Neural cell (in vitro differentiated cells): ENCODE measurements around the gene PHACTR3. TPM values are rescaled to one million over a fixed set of nuclear protein-coding genes. Genes with fewer than 3 reads are reported as not detected.

Experiments
- H2AFZ ChIP-seq: fragments of 200-600, 300-800 bp; sonication (generic), shearing (Covaris generic); 2 replicates; pipeline ENCODE4 v1.6.0; 2014; ENCODE audit warnings: low read depth, mild to moderate bottlenecking, antibody characterized with exemption, low read length, moderate library complexity
- H3F3A ChIP-seq: fragments of 200-600 bp; shearing (Covaris generic); 2 replicates; pipeline ENCODE4 v1.6.1; 2016; ENCODE audit warnings: mild to moderate bottlenecking, moderate library complexity, mixed read lengths, antibody characterized with exemption, low read length; ENCODE audit not compliant: insufficient read depth, poor library complexity, severe bottlenecking
- H3K27ac ChIP-seq: fragments of 200-600, 300-800 bp; sonication (generic), shearing (Covaris generic); 2 replicates; pipeline ENCODE4 v1.5.1; 2014; ENCODE audit warnings: mild to moderate bottlenecking, low read length, moderate library complexity
- H3K27me3 ChIP-seq: fragments of 300-800, 200-600 bp; sonication (generic), shearing (Covaris generic); 2 replicates; pipeline ENCODE4 v1.6.0; 2014; ENCODE audit warnings: mild to moderate bottlenecking, low read depth, low read length, moderate library complexity; ENCODE audit not compliant: insufficient read depth
- H3K36me3 ChIP-seq: fragments of 300-800, 200-600 bp; sonication (generic), shearing (Covaris generic); 2 replicates; pipeline ENCODE4 v1.5.1; 2014; ENCODE audit warnings: mild to moderate bottlenecking, antibody characterized with exemption, low read length, moderate library complexity; ENCODE audit not compliant: insufficient read depth
- H3K4me2 ChIP-seq: fragments of 300-800, 200-600 bp; sonication (generic), shearing (Covaris generic); 2 replicates; pipeline ENCODE4 v1.6.0; 2014; ENCODE audit warnings: mild to moderate bottlenecking, low read length
- H3K4me3 ChIP-seq: fragments of 300-800, 200-600 bp; sonication (generic), shearing (Covaris generic); 2 replicates; pipeline ENCODE4 v1.5.1; 2014; ENCODE audit warnings: mild to moderate bottlenecking, low read length, moderate library complexity
- H3K79me2 ChIP-seq: fragments of 200-600 bp; shearing (Covaris generic); replicated peaks from 2 replicates; pipeline ENCODE4 v1.6.0; 2014; ENCODE audit warnings: mild to moderate bottlenecking, low read length, moderate library complexity; ENCODE audit not compliant: insufficient read depth
- H3K9ac ChIP-seq: fragments of 300-800, 200-600 bp; sonication (generic), shearing (Covaris generic); 2 replicates; pipeline ENCODE4 v1.6.1; 2016; ENCODE audit warnings: mild to moderate bottlenecking, low read length, mixed read lengths
- H3K9me2 ChIP-seq: fragments of 200-600 bp; shearing (Covaris generic); 2 replicates; pipeline ENCODE4 v1.6.1; 2016; ENCODE audit warnings: mild to moderate bottlenecking, low read length, mixed read lengths; ENCODE audit not compliant: insufficient read depth
- H3K9me3 ChIP-seq: fragments of 200-600, 300-800 bp; sonication (generic), shearing (Covaris generic); 2 replicates; pipeline ENCODE4 v1.6.1; 2016; ENCODE audit warnings: mild to moderate bottlenecking, mixed run types, low read length, moderate library complexity, mixed read lengths
- H4K20me1 ChIP-seq: fragments of 200-600 bp; shearing (Covaris generic); 2 replicates; pipeline ENCODE4 v1.6.1; 2016; ENCODE audit warnings: mild to moderate bottlenecking, mixed run types; ENCODE audit not compliant: insufficient read depth
- CTCF ChIP-seq: fragments of 450-650 bp; IDR thresholded peaks from 2 replicates; pipeline ENCODE4 v1.5.1; 2014; ENCODE audit warnings: antibody characterized with exemption, mild to moderate bottlenecking, moderate library complexity; ENCODE audit not compliant: poor library complexity, severe bottlenecking
- EP300 ChIP-seq: fragments of 450-650 bp; conservative IDR thresholded peaks from 2 replicates; pipeline ENCODE4 v1.6.1; 2014; ENCODE audit warnings: antibody characterized with exemption, mild to moderate bottlenecking, moderate library complexity; ENCODE audit not compliant: poor library complexity, severe bottlenecking
- EZH2 ChIP-seq: fragments of 200-600, 300-800 bp; shearing (Covaris generic), sonication (generic); IDR thresholded peaks from 2 replicates; pipeline ENCODE4 v1.6.1; 2014; ENCODE audit warnings: antibody characterized with exemption, low read length, borderline replicate concordance, mild to moderate bottlenecking; ENCODE audit not compliant: insufficient read depth, poor library complexity, severe bottlenecking
- MXI1 ChIP-seq: fragments of 450-650 bp; conservative IDR thresholded peaks from 2 replicates; pipeline ENCODE4 v1.6.1; 2014; ENCODE audit warnings: antibody characterized with exemption, mild to moderate bottlenecking; ENCODE audit not compliant: poor library complexity, severe bottlenecking
- POLR2AphosphoS5 ChIP-seq: IDR thresholded peaks from 2 replicates; pipeline ENCODE4 v1.6.1; 2012
- RAD21 ChIP-seq: fragments of 450-650 bp; conservative IDR thresholded peaks from 2 replicates; pipeline ENCODE4 v1.6.1; 2014; ENCODE audit warnings: antibody characterized with exemption, mild to moderate bottlenecking, moderate library complexity
- SMC3 ChIP-seq: fragments of 450-650 bp; conservative IDR thresholded peaks from 2 replicates; pipeline ENCODE4 v1.6.1; 2014; ENCODE audit warnings: antibody characterized with exemption, mild to moderate bottlenecking, moderate library complexity; ENCODE audit not compliant: poor library complexity
- TAF1 ChIP-seq: IDR thresholded peaks from 2 replicates; pipeline ENCODE4 v1.6.1; 2012; ENCODE audit warnings: low read depth
- polyA plus RNA-seq: library from polyadenylated mRNA; depleted of rRNA; stranded (reverse); fragments of >200 nt; gene quantifications from 2 replicates; pipeline ENCODE4 v1.2.3, GENCODE V29; 2014
- TF ChIP-seq, protein P1 (sequence below): IDR thresholded peaks from 2 replicates; pipeline ENCODE4 v1.6.1; 2012; ENCODE audit warnings: borderline replicate concordance

PHACTR3 gene
- polyA plus RNA-seq, 1 donor from 2014 or later, result 1.3 TPM

GRCh38 chr20:59835057-59835447, 230.7 kb downstream of the PHACTR3 start:
- no peak overlapping the region for H3K4me2 ChIP-seq
- no peak overlapping the region for H2AFZ ChIP-seq
- no peak overlapping the region for H3K9ac ChIP-seq
- no peaks in the 10 kb centered on the region for H3F3A ChIP-seq
- peaks cover 3% of the 10 kb centered on the region for H3K9me3 ChIP-seq
- no peaks in the 10 kb centered on the region for H3K27me3 ChIP-seq
- no peaks in the 10 kb centered on the region for H4K20me1 ChIP-seq
- no peaks in the 10 kb centered on the region for H3K79me2 ChIP-seq
- no peaks in the 10 kb centered on the region for H3K9me2 ChIP-seq
- TF ChIP-seq SMC3 (no peak), EZH2 (no peak), MXI1 (no peak), TAF1 (no peak), RAD21 (no peak), CTCF (no peak), POLR2AphosphoS5 (no peak), EP300 (no peak)
- TF ChIP-seq, protein P1, sequence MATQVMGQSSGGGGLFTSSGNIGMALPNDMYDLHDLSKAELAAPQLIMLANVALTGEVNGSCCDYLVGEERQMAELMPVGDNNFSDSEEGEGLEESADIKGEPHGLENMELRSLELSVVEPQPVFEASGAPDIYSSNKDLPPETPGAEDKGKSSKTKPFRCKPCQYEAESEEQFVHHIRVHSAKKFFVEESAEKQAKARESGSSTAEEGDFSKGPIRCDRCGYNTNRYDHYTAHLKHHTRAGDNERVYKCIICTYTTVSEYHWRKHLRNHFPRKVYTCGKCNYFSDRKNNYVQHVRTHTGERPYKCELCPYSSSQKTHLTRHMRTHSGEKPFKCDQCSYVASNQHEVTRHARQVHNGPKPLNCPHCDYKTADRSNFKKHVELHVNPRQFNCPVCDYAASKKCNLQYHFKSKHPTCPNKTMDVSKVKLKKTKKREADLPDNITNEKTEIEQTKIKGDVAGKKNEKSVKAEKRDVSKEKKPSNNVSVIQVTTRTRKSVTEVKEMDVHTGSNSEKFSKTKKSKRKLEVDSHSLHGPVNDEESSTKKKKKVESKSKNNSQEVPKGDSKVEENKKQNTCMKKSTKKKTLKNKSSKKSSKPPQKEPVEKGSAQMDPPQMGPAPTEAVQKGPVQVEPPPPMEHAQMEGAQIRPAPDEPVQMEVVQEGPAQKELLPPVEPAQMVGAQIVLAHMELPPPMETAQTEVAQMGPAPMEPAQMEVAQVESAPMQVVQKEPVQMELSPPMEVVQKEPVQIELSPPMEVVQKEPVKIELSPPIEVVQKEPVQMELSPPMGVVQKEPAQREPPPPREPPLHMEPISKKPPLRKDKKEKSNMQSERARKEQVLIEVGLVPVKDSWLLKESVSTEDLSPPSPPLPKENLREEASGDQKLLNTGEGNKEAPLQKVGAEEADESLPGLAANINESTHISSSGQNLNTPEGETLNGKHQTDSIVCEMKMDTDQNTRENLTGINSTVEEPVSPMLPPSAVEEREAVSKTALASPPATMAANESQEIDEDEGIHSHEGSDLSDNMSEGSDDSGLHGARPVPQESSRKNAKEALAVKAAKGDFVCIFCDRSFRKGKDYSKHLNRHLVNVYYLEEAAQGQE, result no peak
- H3K27ac ChIP-seq, result no peak overlapping the region
- no peak overlapping the region for H3K4me3 ChIP-seq
- no peaks in the 10 kb centered on the region for H3K36me3 ChIP-seq

- Histone ChIP-seq H3K27ac (no peak overlapping the region), H4K20me1 (no peaks in the 10 kb centered on the region)
These were observed 231.4 kb downstream of the PHACTR3 start for GRCh38 chr20:59835448-59836395.

More at GRCh38 chr20:59835448-59836395, 231.4 kb downstream of the PHACTR3 start:
- H3K9me3 ChIP-seq, result peaks cover 3% of the 10 kb centered on the region
- H3K4me3 ChIP-seq, result no peak overlapping the region
- no peak overlapping the region for H3K4me2 ChIP-seq
- H3K27me3 ChIP-seq, result no peaks in the 10 kb centered on the region
- no peaks in the 10 kb centered on the region for H3F3A ChIP-seq
- no peaks in the 10 kb centered on the region for H3K9me2 ChIP-seq
- no peaks in the 10 kb centered on the region for H3K79me2 ChIP-seq
- H3K9ac ChIP-seq, result no peak overlapping the region
- no peak overlapping the region for H2AFZ ChIP-seq
- TF ChIP-seq EP300 (no peak), EZH2 (no peak), SMC3 (no peak), TAF1 (no peak), CTCF (no peak)
- TF ChIP-seq, protein P1, result no peak
- no peaks in the 10 kb centered on the region for H3K36me3 ChIP-seq
